NCI-H187 (cell line): ENCODE results near the gene HOXB3.

Experiments used
- DNase-seq, 2 experiments: peaks; one replicate each; lab custom pipeline; 2025; lab: John Stamatoyannopoulos, UW

HOXB3 gene

GRCh38 chr17:48625495-48626244 is 35.6 kb upstream of the HOXB3 start:
- peak in 1 of 2 experiments; percentile 10 for DNase-seq

- no peak for DNase-seq
Measured at GRCh38 chr17:48624544-48625494, 34.8 kb upstream of the HOXB3 start.

DNA sequence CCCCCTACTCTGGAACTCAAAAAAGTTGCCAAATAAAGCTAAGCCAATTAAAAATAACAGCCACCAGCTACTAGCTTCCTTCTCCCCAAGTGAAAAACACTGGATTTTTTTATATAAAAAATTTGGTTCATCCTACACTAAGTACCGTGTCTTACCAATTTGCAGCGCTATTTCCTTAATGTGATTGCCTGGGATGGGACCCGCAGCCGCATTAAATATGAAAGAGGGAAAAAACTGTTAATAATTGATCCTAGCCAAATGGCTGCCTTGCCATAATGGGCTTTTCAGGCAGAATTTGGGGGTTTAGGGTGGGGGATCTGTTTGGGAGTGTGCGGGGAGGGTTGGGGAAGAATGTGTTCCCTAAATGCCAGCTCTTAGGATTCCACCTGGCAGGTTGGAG is 34.1 kb upstream of the HOXB3 start:
- DNase-seq, result no peak

DNA sequence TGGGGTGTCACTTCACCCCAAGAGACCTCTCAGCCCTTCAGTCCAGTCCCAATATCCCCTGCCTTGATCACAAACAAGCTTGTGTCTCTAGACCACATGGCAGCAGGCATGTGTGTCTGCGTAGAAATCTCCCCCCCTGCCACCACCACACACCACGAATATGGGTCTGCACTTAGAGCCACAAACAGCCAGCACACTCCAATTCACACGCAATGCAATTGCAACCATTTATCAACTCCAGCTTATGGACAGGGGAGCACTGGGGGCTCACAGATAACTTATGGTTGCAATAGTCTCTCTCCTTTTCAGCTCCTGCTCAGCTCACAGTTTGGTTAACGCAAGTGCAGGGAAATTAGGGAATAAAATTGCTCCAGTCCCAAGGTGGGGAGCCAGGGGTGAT is 33.5 kb upstream of the HOXB3 start:
- no peak for DNase-seq

DNA sequence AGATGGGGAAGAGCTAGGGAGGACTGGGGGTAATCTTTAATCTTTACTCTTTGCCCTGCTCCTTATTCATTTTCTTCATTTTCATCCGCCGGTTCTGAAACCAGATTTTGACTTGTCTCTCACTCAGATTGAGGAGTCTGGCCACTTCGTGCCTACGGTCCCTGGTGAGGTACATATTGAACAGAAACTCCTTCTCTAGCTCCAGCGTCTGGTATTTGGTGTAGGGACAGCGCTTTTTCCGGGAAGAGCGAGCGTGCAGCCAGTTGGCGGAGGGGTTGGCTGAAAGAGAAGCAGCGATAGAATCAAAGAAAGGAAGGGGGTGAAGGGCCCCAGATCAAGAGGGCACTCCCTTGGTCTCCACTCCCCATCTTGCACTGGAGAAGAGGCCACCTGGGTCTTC is 32.8 kb upstream of the HOXB3 start:
- DNase-seq, result no peak

DNA sequence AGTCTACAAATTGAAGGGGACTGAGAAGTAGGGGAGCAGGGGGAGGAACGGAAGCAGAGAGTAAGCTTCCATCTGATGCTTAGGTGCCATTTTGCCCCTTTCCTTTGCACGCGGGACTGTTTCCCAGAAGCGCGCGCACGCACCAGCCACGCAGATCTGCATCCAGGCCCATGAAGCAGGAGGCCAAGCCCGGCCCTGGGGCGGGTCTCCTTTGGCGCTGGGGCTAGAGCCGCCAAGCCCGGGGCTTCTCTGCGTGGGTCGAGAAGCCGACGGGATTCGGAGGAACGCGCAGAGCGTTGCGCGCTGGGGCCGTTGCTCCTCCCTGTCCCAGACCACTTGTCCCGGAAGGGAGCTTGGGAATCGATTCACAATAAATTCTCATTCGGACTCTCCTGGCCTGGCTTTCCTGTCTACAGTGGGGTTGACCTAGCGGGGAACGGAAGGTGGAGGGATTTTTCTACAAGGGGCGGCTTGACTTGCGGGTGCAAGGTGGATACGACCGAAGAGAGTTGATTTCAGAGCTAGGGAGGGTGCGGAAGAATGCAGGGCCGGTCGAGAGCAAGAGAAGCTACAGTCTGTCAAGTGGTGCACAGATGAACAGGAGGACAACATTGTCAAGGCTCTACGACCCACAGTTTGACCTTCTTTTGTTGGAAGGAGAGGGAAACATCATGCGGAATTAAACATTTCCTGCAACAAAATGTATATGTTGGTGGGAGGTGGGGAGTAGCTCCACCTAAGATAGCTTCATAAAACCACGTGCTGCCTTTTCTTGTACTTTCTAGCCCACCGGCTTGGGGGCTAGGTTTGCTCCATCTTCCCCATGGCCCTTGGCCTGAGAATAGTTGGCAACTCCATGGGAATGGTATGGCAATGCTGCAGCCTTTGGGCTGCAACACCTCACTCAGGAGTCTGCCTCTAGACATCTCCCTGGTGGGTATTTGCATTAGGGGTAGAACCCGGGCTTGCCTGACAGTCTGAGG is 31.7 kb upstream of the HOXB3 start:
- DNase-seq, result no peak

- no peak for DNase-seq
Measured at GRCh38 chr17:48620461-48621139, 30.6 kb upstream of the HOXB3 start.

GRCh38 chr17:48619826-48620449 is 29.9 kb upstream of the HOXB3 start:
- DNase-seq, result no peak

- no peak for DNase-seq
Measured at GRCh38 chr17:48618256-48618896, 28.3 kb upstream of the HOXB3 start.

- no peak for DNase-seq
Measured at GRCh38 chr17:48617471-48618255, 27.6 kb upstream of the HOXB3 start.

- no peak for DNase-seq
Measured at GRCh38 chr17:48616717-48617470, 26.9 kb upstream of the HOXB3 start.

GRCh38 chr17:48615963-48616716 is 26.1 kb upstream of the HOXB3 start:
- no peak for DNase-seq

DNA sequence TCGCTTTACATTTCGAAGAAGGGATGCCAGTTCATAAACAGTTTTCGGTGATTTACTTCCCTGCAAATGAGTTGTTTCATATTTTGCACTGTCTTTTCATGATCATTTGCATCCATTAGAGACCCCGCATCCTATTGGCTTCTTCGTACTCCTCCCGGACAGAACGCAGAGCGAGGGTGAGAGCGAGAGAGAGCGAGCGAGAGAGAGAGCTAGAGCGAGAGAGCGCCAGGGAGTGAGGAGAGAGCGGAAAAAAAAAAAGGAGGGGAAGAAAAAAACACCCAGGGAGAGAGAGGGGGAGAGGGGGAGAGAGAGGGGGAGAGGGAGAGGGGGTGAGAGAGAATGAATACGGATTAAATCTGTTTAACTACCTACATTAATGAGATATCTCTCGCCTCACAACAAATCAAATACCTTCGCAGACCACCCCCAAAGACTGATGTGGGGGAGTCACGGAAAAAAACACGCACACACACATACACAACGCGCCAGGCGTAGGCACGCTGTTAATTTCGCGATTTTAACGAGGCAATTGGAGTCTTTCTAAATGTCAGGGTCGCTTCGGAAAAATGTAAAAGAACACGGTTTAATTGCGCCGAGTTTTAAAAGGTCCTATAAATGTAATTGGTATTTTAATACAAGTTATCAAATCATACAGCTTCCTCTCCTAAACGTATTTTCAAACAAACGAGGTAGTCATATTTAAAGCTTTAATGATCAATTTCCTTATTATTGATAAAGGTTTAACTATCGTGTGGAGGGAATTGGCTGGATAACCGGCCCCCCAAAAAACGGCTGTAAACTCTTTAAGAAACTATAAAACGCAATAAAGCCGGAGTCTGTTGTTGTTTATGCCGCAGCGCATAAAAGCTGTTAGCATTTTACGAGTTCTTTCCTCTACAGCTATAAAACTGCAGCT is 25.3 kb upstream of the HOXB3 start, which contains the start of gene HOXB8:
TSS of gene HOXB8 (minus strand) at position 246 of the 916 bp plus-strand sequence. CDS start 588 bp downstream, outside the sequence.
- DNase-seq, result no peak

GRCh38 chr17:48613862-48614694 is 24.0 kb upstream of the HOXB3 start:
- DNase-seq, result no peak

DNA sequence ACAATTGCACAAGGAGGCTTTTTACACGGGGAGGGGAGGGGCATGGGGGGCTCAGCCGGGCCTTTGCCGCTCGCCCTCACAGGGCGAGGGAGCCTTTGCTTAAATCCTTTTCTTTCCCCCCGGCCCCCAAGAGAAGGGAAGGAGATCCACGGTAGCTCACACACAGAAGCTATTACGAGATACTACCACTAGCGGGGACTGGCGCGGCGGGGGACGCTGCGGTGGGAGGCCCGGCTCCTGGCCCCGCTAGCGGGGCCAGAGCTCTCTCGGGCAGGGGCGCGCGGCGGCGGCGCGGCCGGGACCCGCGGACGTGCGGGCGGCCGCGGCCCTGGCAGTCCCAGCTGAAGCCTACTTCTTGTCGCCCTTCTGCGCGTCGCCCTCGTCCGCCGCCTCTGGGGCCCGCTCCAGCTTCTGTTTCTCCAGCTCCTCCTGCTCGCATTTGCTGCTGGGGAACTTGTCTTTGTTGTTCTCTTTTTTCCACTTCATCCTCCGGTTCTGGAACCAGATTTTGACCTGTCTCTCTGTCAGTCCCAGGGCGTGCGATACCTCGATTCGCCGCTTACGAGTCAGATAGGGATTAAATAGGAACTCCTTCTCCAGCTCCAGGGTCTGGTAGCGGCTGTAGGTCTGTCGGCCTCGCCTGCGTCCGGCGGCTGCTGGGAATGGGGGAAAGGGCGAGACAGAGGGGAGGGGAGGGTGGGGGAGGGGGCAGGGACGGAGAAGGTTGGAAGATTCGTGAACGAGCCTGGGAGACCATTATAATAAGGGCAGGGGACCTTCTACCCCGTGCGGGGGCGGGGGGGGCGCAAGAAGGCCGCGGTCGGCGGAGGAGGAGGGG is 23.0 kb upstream of the HOXB3 start:
- no peak for DNase-seq
